ENCODE measurements around the gene AFTPH. TPM values are rescaled to one million over a fixed set of nuclear protein-coding genes. Genes with fewer than 3 reads are reported as not detected.

AFTPH gene
- 46.1 and 64.3 TPM in 2 replicates for polyA plus RNA-seq

GRCh38 chr2:64523666-64524603 lies at the start of gene AFTPH:
TSS of gene AFTPH (plus strand) at chr2:64524328. CDS start at chr2:64551475, 27,147 bp downstream.

Other genes starting within 250 kb of the AFTPH start
- gene LGALSL, start 70.2 kb upstream of the AFTPH start, polyA plus RNA-seq: 27.3 and 28.9 TPM in 2 replicates
- gene SERTAD2, start 129.6 kb downstream of the AFTPH start, polyA plus RNA-seq: 1.5 and 1.7 TPM in 2 replicates